A549 (cell line): ENCODE data around the gene CHST10.

ENCODE experiments used
- ESRRA ChIP-seq: fragments of 150-350 bp; IDR thresholded peaks from 2 replicates; pipeline ENCODE4 v1.6.1; 2014; ENCODE audit warnings: mild to moderate bottlenecking, low read length, borderline replicate concordance
- GATA3 ChIP-seq: IDR thresholded peaks from 2 replicates; pipeline ENCODE4 v1.6.1; 2012; ENCODE audit warnings: borderline replicate concordance
- HOXA7 ChIP-seq: fragments of 250-450 bp; sonication (Bioruptor Pico); IDR thresholded peaks from 2 replicates; pipeline ENCODE4 v1.5.0; 2020; ENCODE audit warnings: mild to moderate bottlenecking, moderate library complexity
- JUN ChIP-seq, 2 experiments: fragments of >200 bp; sonication (Bioruptor Twin); formaldehyde crosslinking; IDR thresholded peaks; 2 replicates in 1 of 2; 3 replicates in 1 of 2; pipeline ENCODE4 v1.6.1; 2016 to 2017
- NFE2L2 ChIP-seq: fragments of 150-350 bp; conservative IDR thresholded peaks from 2 replicates; pipeline ENCODE4 v1.6.1; 2014; ENCODE audit warnings: low read length
- PHF8 ChIP-seq: fragments of 200-600 bp; sonication (generic); IDR thresholded peaks from 2 replicates; pipeline ENCODE4 v1.6.1; 2016; ENCODE audit warnings: low read depth, mild to moderate bottlenecking, antibody characterized with exemption, moderate library complexity, borderline replicate concordance
- POLR2A ChIP-seq: IDR thresholded peaks from 2 replicates; pipeline ENCODE4 v1.6.1; 2012; ENCODE audit warnings: mild to moderate bottlenecking, low read length
- RAD21 ChIP-seq, 2 experiments: fragments of >200 bp in 1 of 2; sonication (Bioruptor Twin) in 1 of 2; formaldehyde crosslinking in 1 of 2; IDR thresholded peaks in 1 of 2; conservative IDR thresholded peaks in 1 of 2; 2 replicates in 1 of 2; 3 replicates in 1 of 2; pipeline ENCODE4 v1.6.1; 2012 to 2018; ENCODE audit warnings: inconsistent platforms in 1 of 2
- RFX5 ChIP-seq: fragments of 450-650 bp; IDR thresholded peaks from 2 replicates; pipeline ENCODE4 v1.7.1; 2014; ENCODE audit warnings: antibody characterized with exemption, mild to moderate bottlenecking, moderate library complexity
- ZSCAN20 ChIP-seq: fragments of 250-450 bp; sonication (Bioruptor Pico); IDR thresholded peaks from 2 replicates; pipeline ENCODE4 v1.8.0; 2022; ENCODE audit warnings: mild to moderate bottlenecking, moderate library complexity
- TF ChIP-seq, protein P1 (sequence below): fragments of 250-450 bp; sonication (Bioruptor Pico); IDR thresholded peaks from 2 replicates; pipeline ENCODE4 v1.5.0; 2021; ENCODE audit warnings: mild to moderate bottlenecking, moderate library complexity, borderline replicate concordance
- TF ChIP-seq, protein P2 (sequence below): fragments of >200 bp; sonication (Bioruptor Twin); formaldehyde crosslinking; IDR thresholded peaks from 3 replicates; pipeline ENCODE4 v1.5.1; 2016

- TF ChIP-seq, protein P1, sequence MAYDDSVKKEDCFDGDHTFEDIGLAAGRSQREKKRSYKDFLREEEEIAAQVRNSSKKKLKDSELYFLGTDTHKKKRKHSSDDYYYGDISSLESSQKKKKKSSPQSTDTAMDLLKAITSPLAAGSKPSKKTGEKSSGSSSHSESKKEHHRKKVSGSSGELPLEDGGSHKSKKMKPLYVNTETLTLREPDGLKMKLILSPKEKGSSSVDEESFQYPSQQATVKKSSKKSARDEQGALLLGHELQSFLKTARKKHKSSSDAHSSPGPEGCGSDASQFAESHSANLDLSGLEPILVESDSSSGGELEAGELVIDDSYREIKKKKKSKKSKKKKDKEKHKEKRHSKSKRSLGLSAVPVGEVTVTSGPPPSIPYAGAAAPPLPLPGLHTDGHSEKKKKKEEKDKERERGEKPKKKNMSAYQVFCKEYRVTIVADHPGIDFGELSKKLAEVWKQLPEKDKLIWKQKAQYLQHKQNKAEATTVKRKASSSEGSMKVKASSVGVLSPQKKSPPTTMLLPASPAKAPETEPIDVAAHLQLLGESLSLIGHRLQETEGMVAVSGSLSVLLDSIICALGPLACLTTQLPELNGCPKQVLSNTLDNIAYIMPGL (CRISPR knock-in tag): no peak
- no peak for TF ChIP-seq NFE2L2
- TF ChIP-seq, protein P2, sequence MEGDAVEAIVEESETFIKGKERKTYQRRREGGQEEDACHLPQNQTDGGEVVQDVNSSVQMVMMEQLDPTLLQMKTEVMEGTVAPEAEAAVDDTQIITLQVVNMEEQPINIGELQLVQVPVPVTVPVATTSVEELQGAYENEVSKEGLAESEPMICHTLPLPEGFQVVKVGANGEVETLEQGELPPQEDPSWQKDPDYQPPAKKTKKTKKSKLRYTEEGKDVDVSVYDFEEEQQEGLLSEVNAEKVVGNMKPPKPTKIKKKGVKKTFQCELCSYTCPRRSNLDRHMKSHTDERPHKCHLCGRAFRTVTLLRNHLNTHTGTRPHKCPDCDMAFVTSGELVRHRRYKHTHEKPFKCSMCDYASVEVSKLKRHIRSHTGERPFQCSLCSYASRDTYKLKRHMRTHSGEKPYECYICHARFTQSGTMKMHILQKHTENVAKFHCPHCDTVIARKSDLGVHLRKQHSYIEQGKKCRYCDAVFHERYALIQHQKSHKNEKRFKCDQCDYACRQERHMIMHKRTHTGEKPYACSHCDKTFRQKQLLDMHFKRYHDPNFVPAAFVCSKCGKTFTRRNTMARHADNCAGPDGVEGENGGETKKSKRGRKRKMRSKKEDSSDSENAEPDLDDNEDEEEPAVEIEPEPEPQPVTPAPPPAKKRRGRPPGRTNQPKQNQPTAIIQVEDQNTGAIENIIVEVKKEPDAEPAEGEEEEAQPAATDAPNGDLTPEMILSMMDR: no peak
- TF ChIP-seq RAD21 (conservative IDR thresholded peaks at IDR 0.05 in 1 of 2, IDR thresholded peaks at IDR 0.05 in 1 of 2): no peak
- TF ChIP-seq ESRRA: no peak
- no peak for TF ChIP-seq JUN (IDR thresholded peaks at IDR 0.05)
- TF ChIP-seq ZSCAN20: no peak
- no peak for TF ChIP-seq HOXA7 (CRISPR knock-in tag)
- no peak for TF ChIP-seq RFX5
- no peak for TF ChIP-seq PHF8
- no peak for TF ChIP-seq GATA3
- TF ChIP-seq POLR2A: no peak
Observed at GRCh38 chr2:100350661-100351185, 66.7 kb downstream of the CHST10 start.
